GM21723 (cell line): ENCODE results near the gene NUDT14.

ENCODE experiments used
- ATAC-seq: cut with Tn5 transposase; IDR thresholded peaks from one replicate; pipeline ENCODE4 v1.9.1; 2021; ENCODE audit warnings: mild to moderate bottlenecking, moderate library complexity; ENCODE audit not compliant: unreplicated experiment

The NUDT14 gene

GRCh38 chr14:105138021-105138541 lies 43.0 kb downstream of the NUDT14 start:
- no peak for ATAC-seq

- ATAC-seq: no peak
Observed at GRCh38 chr14:105137481-105138020, 43.6 kb downstream of the NUDT14 start.

- no peak for ATAC-seq
Observed at GRCh38 chr14:105136401-105137322, 44.5 kb downstream of the NUDT14 start.

- no peak for ATAC-seq
Observed at GRCh38 chr14:105135700-105136395, 45.3 kb downstream of the NUDT14 start.

- no peak for ATAC-seq
Observed at GRCh38 chr14:105132921-105133654, 48.0 kb downstream of the NUDT14 start.

- no peak for ATAC-seq
Observed at GRCh38 chr14:105131241-105131640, 49.9 kb downstream of the NUDT14 start.

GRCh38 chr14:105128059-105128458 lies 53.1 kb downstream of the NUDT14 start:
- ATAC-seq: no peak

GRCh38 chr14:105126981-105127329 lies 54.2 kb downstream of the NUDT14 start:
- no peak for ATAC-seq

GRCh38 chr14:105126126-105126980 lies 54.8 kb downstream of the NUDT14 start:
- no peak for ATAC-seq

- ATAC-seq: no peak
Observed at GRCh38 chr14:105124823-105125222, 56.3 kb downstream of the NUDT14 start.

GRCh38 chr14:105123981-105124765 lies 56.9 kb downstream of the NUDT14 start:
- no peak for ATAC-seq

- no peak for ATAC-seq
Observed at GRCh38 chr14:105123064-105123665, 57.9 kb downstream of the NUDT14 start.
